NB4 (cell line): ENCODE results near the gene HPCAL1.

Source experiments
- DNase-seq: peaks from one replicate; pipeline ENCODE4 v3.0.0; 2010; ENCODE audit warnings: low read depth
- H3K4me3 ChIP-seq: one replicate; pipeline ENCODE4 v1.5.1; 2011; ENCODE audit warnings: mild to moderate bottlenecking, low read depth, low read length, moderate library complexity
- MYC ChIP-seq: IDR thresholded peaks from 2 replicates; pipeline ENCODE4 v1.6.1; 2011; ENCODE audit warnings: low read depth, low read length
- POLR2A ChIP-seq: IDR thresholded peaks from 2 replicates; pipeline ENCODE4 v1.6.1; 2011; ENCODE audit warnings: mild to moderate bottlenecking; ENCODE audit not compliant: insufficient read length; ENCODE audit errors: extremely low read depth
- TF ChIP-seq, protein P1 (sequence below): IDR thresholded peaks from 2 replicates; pipeline ENCODE4 v1.6.1; 2011; ENCODE audit warnings: low read depth, low read length
- TF ChIP-seq, protein P2 (sequence below): IDR thresholded peaks from one replicate; pipeline ENCODE4 v1.5.1; 2012; ENCODE audit warnings: low read depth, low read length

HPCAL1 gene

DNA sequence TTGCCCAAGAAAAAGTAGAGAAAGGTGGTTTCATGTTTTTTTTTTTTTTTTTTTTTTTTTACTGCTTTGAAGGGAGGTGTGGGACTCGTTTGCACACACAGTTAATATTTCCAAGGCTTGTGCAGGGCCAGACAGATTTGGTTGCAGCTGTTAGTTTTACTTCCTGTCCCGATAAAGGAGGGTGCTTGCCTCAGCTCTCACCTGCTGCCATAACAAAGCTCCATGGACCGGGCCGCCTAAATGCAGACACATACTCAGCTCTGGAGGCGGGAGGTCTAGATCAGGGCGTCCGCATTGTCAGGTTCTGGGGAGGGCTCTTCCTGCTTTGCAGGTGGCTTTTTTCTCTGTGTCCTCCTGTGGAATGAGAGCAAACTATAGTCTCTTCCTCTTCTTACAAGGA, 75.5 kb downstream of the HPCAL1 start:
- DNase-seq = peak; percentile 46
- no peak overlapping the region for H3K4me3 ChIP-seq
- TF ChIP-seq POLR2A = no peak
- TF ChIP-seq MYC = no peak
- TF ChIP-seq, protein P1, sequence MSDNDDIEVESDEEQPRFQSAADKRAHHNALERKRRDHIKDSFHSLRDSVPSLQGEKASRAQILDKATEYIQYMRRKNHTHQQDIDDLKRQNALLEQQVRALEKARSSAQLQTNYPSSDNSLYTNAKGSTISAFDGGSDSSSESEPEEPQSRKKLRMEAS = no peak
- TF ChIP-seq, protein P2, sequence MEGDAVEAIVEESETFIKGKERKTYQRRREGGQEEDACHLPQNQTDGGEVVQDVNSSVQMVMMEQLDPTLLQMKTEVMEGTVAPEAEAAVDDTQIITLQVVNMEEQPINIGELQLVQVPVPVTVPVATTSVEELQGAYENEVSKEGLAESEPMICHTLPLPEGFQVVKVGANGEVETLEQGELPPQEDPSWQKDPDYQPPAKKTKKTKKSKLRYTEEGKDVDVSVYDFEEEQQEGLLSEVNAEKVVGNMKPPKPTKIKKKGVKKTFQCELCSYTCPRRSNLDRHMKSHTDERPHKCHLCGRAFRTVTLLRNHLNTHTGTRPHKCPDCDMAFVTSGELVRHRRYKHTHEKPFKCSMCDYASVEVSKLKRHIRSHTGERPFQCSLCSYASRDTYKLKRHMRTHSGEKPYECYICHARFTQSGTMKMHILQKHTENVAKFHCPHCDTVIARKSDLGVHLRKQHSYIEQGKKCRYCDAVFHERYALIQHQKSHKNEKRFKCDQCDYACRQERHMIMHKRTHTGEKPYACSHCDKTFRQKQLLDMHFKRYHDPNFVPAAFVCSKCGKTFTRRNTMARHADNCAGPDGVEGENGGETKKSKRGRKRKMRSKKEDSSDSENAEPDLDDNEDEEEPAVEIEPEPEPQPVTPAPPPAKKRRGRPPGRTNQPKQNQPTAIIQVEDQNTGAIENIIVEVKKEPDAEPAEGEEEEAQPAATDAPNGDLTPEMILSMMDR = no peak

DNA sequence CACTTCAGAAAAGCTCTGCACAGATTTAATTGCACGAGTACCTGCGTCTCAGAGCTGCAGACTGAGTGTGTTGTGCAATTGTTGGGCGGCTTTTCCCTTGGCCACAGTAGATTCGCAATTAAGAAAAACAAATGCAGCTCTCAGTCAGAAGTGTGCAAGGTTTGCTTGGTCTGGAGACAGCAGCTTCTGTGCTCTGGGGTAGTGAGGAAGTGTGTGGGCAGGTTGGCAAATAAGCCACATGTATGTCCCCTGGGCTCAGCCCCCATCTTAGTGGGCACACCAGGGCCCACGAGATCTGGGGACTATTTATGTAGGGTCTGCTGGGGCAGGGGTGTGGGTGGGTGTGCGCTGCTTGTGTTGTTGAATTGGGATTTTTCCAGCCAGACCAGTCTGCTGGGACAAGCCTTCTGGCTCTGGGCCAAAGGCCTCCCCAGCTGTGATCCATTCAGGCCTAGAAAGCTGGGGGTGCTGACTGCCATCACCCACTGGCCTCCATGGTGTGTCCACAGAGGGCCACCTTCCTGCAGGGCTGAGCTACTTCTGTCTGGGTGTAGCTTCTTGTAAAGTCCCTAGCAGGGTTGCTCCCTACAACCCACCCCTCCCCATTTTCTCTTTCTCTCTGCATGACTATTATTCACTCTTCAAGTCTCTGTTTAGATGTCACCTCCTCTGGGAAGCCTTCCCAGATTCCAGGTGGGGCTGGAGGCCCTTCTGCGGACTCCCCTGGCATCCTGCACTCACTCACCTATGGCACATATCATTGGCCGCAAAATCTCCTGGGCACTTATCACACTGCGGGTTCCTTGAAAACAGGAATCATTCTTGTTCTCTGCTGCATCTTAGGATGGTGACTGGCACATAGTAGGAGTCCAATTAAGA, 77.6 kb downstream of the HPCAL1 start:
- DNase-seq = peak; percentile 94
- TF ChIP-seq, protein P1 = peak; percentile 47; the same call in 1 of the 2 replicates
- TF ChIP-seq MYC = no peak
- TF ChIP-seq, protein P2 = no peak
- TF ChIP-seq POLR2A = no peak
- H3K4me3 ChIP-seq = no peak overlapping the region

DNA sequence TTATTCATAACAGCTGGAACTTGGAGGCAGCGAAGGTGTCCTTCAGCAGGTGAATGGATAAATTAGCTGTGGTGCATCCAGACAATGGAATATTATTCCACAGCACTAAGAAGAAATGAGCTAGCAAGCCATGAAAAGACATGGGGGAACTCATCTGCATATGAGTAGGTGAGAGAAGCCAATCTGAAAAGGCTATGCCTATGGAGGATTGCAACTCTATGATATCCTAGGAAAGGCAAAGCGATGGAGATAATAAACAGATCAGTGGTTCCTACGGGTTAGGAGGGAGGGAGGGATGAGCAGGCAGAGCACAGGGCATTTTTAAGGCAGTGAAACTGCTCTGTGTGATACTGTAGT, 79.3 kb downstream of the HPCAL1 start:
- no peak for DNase-seq
- peak overlapping the region; percentile 1 for H3K4me3 ChIP-seq
- no peak for TF ChIP-seq POLR2A
- TF ChIP-seq, protein P1 = no peak
- TF ChIP-seq, protein P2 = no peak
- TF ChIP-seq MYC = no peak

DNA sequence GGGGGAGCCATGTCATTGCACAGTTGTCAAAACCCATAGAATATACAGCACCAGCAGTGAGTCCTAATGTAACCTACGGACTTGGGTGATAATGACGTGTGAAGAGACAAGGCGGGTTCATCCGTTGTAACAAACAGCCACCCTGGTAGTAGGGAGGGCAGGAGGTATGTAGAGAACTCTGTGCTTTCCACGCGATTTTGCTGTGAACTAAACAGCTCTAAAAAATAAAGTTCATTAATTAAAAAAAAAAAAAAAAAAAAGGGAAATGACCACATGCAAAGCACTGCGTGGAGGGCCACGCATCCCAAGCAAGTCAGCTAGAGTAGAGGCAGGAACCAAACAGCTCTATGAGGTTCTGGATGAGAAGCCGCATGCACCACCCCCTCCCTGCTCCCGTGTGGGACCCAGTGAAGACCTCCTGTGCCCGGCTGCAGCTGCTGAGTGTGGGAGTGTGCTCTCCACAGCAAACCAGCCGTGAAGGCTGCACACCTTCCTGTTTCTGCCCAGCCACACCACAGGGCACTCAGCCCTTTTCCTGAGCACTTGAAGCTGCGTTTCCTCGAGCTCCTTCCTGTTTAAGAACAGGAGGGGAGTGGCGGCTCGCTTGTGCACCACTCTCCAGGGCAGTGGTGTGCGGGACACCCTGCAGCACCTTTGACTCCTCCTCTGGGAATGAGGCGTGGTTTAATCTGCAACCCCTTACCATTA, 79.8 kb downstream of the HPCAL1 start:
- DNase-seq = peak; percentile 98
- H3K4me3 ChIP-seq = peak overlapping the region; percentile 1
- TF ChIP-seq MYC = peak; percentile 77
- TF ChIP-seq, protein P2 = no peak
- TF ChIP-seq, protein P1 = peak; percentile 81
- no peak for TF ChIP-seq POLR2A

DNA sequence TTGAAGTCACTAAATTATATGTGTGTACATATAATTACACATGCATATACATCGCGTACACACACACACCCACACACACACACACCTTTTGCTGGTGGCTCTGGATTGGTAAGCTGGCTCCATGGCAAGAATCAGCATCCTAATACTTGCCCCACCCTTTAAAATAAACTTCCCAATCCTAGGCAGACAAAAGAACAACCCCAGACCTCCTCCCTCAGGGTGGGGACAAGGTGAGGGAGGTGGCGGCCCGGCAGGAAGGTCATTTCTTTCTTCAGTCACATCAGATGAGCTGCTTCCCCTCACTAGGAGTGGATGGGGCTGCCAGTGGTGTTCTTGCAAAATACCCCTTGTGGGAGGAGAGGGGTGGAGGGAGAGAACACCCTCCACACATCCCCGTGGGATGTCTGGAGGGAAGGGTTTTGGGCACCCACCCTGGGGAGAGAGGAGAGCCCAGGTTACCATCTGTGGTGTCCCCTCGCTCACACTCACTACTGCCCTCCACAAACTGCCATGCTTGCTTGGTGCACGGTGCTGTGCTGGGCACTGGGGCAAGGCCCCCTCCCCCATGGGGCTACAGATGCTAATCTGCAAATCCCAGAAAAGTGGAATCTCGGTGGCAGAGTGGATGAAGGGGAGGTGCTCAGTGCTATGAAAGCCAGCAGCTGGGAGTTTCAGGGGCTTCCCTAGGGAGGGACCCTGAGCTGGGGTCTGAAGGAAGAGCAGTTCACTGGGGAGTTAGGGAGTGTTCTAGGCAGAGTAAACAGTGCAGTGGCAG, 81.4 kb downstream of the HPCAL1 start:
- H3K4me3 ChIP-seq = peak overlapping the region; percentile 16
- TF ChIP-seq, protein P2 = no peak
- TF ChIP-seq MYC (no peak), POLR2A (no peak)
- TF ChIP-seq, protein P1 = no peak
- DNase-seq = peak; percentile 83
